Kidney (tissue), 14 donors: ENCODE data around the gene UBAC2. TPM values are rescaled to one million over a fixed set of nuclear protein-coding genes. Genes with fewer than 3 reads are reported as not detected.

Experiments
- DNase-seq, 5 donors: peaks; one replicate each; pipeline ENCODE4 v3.0.0-alpha.2; 2013 to 2020
- FAIRE-seq: peaks from 2 replicates; lab custom pipeline; 2012; peaks lifted over from hg19 to GRCh38; lab: Jason Lieb, UNC
- H3K27ac ChIP-seq, 2 donors: one replicate each; pipeline ENCODE4 v1.7.0; 2013; ENCODE audit warnings: low read depth in 2 of 2, low read length in 2 of 2, inconsistent platforms in 1 of 2
- H3K27me3 ChIP-seq: one replicate; pipeline ENCODE4 v1.7.1; 2013; ENCODE audit warnings: low read length, inconsistent platforms; ENCODE audit not compliant: control insufficient read depth, insufficient read depth
- H3K36me3 ChIP-seq, 3 donors: one replicate each; pipeline versions ENCODE4 v1.7.0 to v1.7.1; 2013; ENCODE audit warnings: low read length in 3 of 3, control low read depth in 1 of 3, inconsistent platforms in 1 of 3; ENCODE audit not compliant: insufficient read depth in 3 of 3, control insufficient read depth in 2 of 3
- H3K4me1 ChIP-seq, 3 donors: one replicate each; pipeline versions ENCODE4 v1.7.0 to v1.7.1; 2013; ENCODE audit warnings: low read length in 3 of 3, inconsistent platforms in 1 of 3, low read depth in 1 of 3; ENCODE audit not compliant: control insufficient read depth in 2 of 3, insufficient read depth in 2 of 3
- H3K4me3 ChIP-seq, 3 donors: one replicate each; pipeline versions ENCODE4 v1.7.0 to v1.8.1; 2013; ENCODE audit warnings: low read length in 3 of 3, control low read depth in 1 of 3, inconsistent platforms in 1 of 3
- H3K9ac ChIP-seq, 3 donors: one replicate each; pipeline versions ENCODE4 v1.7.0 to v1.7.1; 2013; ENCODE audit warnings: low read length in 3 of 3, control low read depth in 1 of 3, inconsistent platforms in 1 of 3
- H3K9me3 ChIP-seq, 3 donors: one replicate each; pipeline versions ENCODE4 v1.7.0 to v1.7.1; 2013; ENCODE audit warnings: low read length in 3 of 3, control low read depth in 1 of 3, inconsistent platforms in 1 of 3; ENCODE audit not compliant: control insufficient read depth in 2 of 3, insufficient read depth in 1 of 3
- intact Hi-C: fragments of 100-400 bp; cut with DNase I; formaldehyde crosslinking; loops from one replicate; pipeline ENCODE4 v1.11.1; 2022
- polyA plus RNA-seq: library from polyadenylated mRNA; stranded (reverse); fragments of 350-450 nt; fragmentation: Illumina TruSeq; extraction: RNeasy Lipid Tissue Mini Kit (QIAGEN cat#74804); gene quantifications from one replicate; pipeline ENCODE4 v1.2.3, GENCODE V29; 2014; ENCODE audit warnings: low read depth, low replicate concordance; ENCODE audit not compliant: insufficient read depth
- total RNA-seq: library from RNA; stranded (reverse); fragmentation: NEBNext Ultra II Directional; extraction: Animal tissue kit (Norgen Biotek cat#: 25700); gene quantifications from one replicate; pipeline ENCODE4 v1.2.1, GENCODE V29; 2021
- TF ChIP-seq, protein P1 (sequence below): IDR thresholded peaks from 3 replicates; pipeline ENCODE4 v1.5.1; 2012; ENCODE audit warnings: mild to moderate bottlenecking, moderate library complexity, borderline replicate concordance; ENCODE audit not compliant: insufficient read depth; ENCODE audit errors: extremely low read depth
- donor health status: control.
- donor health status: control.
- donor health status: control.
- donor health status: control.
- donor health status: control.
- donor health status: DM: yes; HTN: yes; CAD: no.
- donor health status: Normal renal cell carcinoma (clear cell type).

UBAC2 gene
- total and polyA plus RNA-seq, 2 donors from 2014 or later, result 61.8 to 77.5 TPM

DNA sequence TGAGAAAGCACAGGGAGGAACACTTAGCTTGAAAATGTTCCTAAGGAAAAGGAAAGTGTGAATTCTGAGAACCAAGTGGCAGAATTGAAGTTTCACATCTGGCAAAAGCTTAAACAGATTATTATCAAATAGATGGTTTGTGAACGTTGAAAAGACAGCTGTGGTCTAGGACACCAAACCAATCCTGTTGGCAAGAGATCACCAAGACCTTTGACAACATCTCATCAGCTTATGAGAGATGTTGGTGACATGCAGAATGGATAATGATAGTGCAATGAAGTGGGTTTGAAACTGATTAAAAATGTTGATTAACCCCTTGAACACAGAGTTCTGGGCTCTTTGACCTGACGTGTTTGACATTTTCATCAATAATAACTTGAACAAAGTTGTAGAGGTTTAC lies 181.1 kb downstream of the UBAC2 start:
- FAIRE-seq, result no peak

DNA sequence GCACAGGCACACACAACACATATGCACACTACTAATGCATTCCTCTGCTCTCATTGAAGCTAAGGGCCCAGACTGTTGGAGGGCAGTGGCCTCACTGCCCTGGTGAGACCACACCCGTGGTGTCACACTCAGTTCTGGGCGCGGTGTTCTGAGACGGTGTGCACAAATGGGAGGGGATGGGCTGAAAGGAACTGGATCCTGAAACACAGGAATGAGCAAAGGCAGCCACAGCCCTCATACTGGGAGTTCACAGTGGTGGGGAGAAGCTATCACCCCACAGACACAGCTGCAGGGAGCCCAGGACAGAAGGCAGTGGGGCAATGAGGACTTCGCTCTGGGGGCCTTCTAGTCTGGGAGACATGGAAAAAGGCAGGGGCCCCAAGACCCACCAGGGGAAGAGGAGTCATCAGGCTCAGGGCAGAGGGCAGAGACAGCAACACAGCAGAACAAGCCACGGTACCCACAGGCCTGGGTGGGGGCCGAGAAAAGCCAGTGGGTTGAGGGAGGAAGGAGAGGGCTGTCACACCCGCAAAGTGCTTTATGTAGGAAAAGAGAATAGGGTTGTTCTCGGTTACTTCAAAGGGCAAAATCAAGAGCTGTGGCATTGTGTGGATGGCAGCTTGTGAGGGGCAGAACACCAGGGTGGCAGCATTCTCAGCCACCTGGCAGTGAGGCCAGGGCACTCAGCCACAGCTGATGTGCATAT lies 181.9 kb downstream of the UBAC2 start:
- TF ChIP-seq, protein P1, sequence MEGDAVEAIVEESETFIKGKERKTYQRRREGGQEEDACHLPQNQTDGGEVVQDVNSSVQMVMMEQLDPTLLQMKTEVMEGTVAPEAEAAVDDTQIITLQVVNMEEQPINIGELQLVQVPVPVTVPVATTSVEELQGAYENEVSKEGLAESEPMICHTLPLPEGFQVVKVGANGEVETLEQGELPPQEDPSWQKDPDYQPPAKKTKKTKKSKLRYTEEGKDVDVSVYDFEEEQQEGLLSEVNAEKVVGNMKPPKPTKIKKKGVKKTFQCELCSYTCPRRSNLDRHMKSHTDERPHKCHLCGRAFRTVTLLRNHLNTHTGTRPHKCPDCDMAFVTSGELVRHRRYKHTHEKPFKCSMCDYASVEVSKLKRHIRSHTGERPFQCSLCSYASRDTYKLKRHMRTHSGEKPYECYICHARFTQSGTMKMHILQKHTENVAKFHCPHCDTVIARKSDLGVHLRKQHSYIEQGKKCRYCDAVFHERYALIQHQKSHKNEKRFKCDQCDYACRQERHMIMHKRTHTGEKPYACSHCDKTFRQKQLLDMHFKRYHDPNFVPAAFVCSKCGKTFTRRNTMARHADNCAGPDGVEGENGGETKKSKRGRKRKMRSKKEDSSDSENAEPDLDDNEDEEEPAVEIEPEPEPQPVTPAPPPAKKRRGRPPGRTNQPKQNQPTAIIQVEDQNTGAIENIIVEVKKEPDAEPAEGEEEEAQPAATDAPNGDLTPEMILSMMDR, result no peak
- H3K27me3 ChIP-seq, result no peaks in the 10 kb centered on the region
- intact Hi-C loops, result no loop called here
- DNase-seq, result peak in 1 of 5 donors; percentile 59
- no peak overlapping the region for H3K27ac ChIP-seq
- H3K4me1 ChIP-seq, result peaks cover 0 to 2% (median 0%) of the 10 kb centered on the region in 3 donors
- H3K9ac ChIP-seq, result no peak overlapping the region
- H3K36me3 ChIP-seq, result peaks cover 0 to 16% (median 14%) of the 10 kb centered on the region in 3 donors
- no peaks in the 10 kb centered on the region for H3K9me3 ChIP-seq
- FAIRE-seq, result no peak
- no peak overlapping the region for H3K4me3 ChIP-seq

More for the DNA sequence above, 181.1 kb downstream of the UBAC2 start:
- Histone ChIP-seq H3K27ac (no peak overlapping the region), H3K27me3 (no peaks in the 10 kb centered on the region), H3K9me3 (no peaks in the 10 kb centered on the region), H3K4me1 (peaks cover 0 to 2% (median 0%) of the 10 kb centered on the region in 3 donors), H3K4me3 (no peak overlapping the region), H3K36me3 (peaks cover 0 to 20% (median 14%) of the 10 kb centered on the region in 3 donors), H3K9ac (no peak overlapping the region)
- intact Hi-C loops, result no loop called here
- DNase-seq, result no peak
- TF ChIP-seq, protein P1, result no peak

DNA sequence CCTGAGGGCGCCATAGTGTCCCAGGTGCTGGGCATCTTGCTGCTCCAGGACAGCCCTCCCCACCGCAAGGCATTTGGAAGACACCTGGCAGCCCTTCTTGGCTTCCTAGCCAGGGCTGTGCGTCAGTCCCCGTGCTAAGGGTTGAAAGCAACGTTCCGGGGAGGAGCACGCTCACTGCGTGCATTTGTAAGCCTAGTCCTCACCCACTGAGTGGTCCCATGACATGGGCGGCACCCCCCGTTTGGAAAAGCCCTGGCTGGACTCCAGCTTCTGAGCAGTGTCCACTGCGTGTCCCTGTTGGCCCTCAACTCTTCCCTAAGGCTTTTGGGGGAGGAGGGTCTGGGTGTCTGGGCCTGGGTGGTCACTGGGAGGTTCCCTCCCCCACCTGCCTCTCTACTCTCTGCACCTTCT lies 182.9 kb downstream of the UBAC2 start:
- H3K27me3 ChIP-seq, result no peaks in the 10 kb centered on the region
- H3K4me3 ChIP-seq, result no peak overlapping the region
- TF ChIP-seq, protein P1, result no peak
- H3K36me3 ChIP-seq, result peaks cover 0 to 14% (median 12%) of the 10 kb centered on the region in 3 donors
- H3K9me3 ChIP-seq, result no peaks in the 10 kb centered on the region
- no peak overlapping the region for H3K27ac ChIP-seq
- peaks cover 0 to 2% (median 0%) of the 10 kb centered on the region in 3 donors for H3K4me1 ChIP-seq
- DNase-seq (peak in 1 of 5 donors; percentile 57), FAIRE-seq (no peak)
- H3K9ac ChIP-seq, result no peak overlapping the region
- intact Hi-C loops, result no loop called here
